Measurements from ENCODE around the gene TIMM22. TPM values are rescaled to one million over a fixed set of nuclear protein-coding genes. Genes with fewer than 3 reads are reported as not detected.

The TIMM22 gene
- total and polyA plus RNA-seq, 2 of the 13 experiments (the other 11 are each of a cell fraction or from before 2014, with no cell fraction given): 6.2 to 15.5 TPM

GRCh38 chr17:954431-955164, 42.3 kb upstream of the TIMM22 start (continued):
- no peak for TF ChIP-seq POLR2AphosphoS2 (IDR thresholded peaks at IDR 0.05; ENCODE audit: low read depth, low read length)
- TF ChIP-seq ZNF740 (CRISPR knock-in tag; IDR thresholded peaks at IDR 0.05): no peak
- TF ChIP-seq CEBPG (CRISPR knock-in tag; IDR thresholded peaks at IDR 0.05): peak; percentile 33; the same call in 1 of the 2 replicates
- TF ChIP-seq ZNF609 (CRISPR knock-in tag; IDR thresholded peaks at IDR 0.05; ENCODE audit: borderline replicate concordance): no peak
- TF ChIP-seq SOX5 (CRISPR knock-in tag; IDR thresholded peaks at IDR 0.05; ENCODE audit: borderline replicate concordance): peak; percentile 64; the same call in 1 of the 2 replicates
- no peak for TF ChIP-seq GTF3A (CRISPR knock-in tag; conservative IDR thresholded peaks at IDR 0.05)
- no peak for TF ChIP-seq ZNF674 (CRISPR knock-in tag; IDR thresholded peaks at IDR 0.05; ENCODE audit: low read depth)
- peak; percentile 64 for TF ChIP-seq ERF (CRISPR knock-in tag; IDR thresholded peaks at IDR 0.05)
- no peak for TF ChIP-seq ZZZ3 (CRISPR knock-in tag; IDR thresholded peaks at IDR 0.05; ENCODE audit: borderline replicate concordance)
- TF ChIP-seq ZSCAN31 (CRISPR knock-in tag; IDR thresholded peaks at IDR 0.05; ENCODE audit: low read depth): no peak
- TF ChIP-seq ZBTB7B (CRISPR knock-in tag; IDR thresholded peaks at IDR 0.05): peak; percentile 54; the same call in 1 of the 2 replicates
- 0 out of 2 replicates have a peak, but pooled peaks have one; percentile 21 for TF ChIP-seq PATZ1 (CRISPR knock-in tag; IDR thresholded peaks at IDR 0.05)
- TF ChIP-seq GATAD1 (CRISPR knock-in tag; IDR thresholded peaks at IDR 0.05): 0 out of 2 replicates have a peak, but pooled peaks have one; percentile 29
- TF ChIP-seq ZNF33B (CRISPR knock-in tag; IDR thresholded peaks at IDR 0.05): no peak
- TF ChIP-seq PHB2 (IDR thresholded peaks at IDR 0.05; ENCODE audit: partially characterized antibody): no peak
- peak; percentile 40; the same call in 1 of the 2 replicates for TF ChIP-seq FOXP1 (IDR thresholded peaks at IDR 0.05)
- peak; percentile 83 for TF ChIP-seq FOXP1 (CRISPR knock-in tag; IDR thresholded peaks at IDR 0.05)
- no peak for TF ChIP-seq ZNF781 (CRISPR knock-in tag; IDR thresholded peaks at IDR 0.05; ENCODE audit: borderline replicate concordance, not compliant biosample characterization)
- peak; percentile 28; the same call in 1 of the 2 replicates for TF ChIP-seq ZNF362 (CRISPR knock-in tag; IDR thresholded peaks at IDR 0.05; ENCODE audit: borderline replicate concordance)
- no peak for TF ChIP-seq PTBP1 (IDR thresholded peaks at IDR 0.05; ENCODE audit: low read depth, low read length, poor library complexity, severe bottlenecking)
- TF ChIP-seq MTERF4 (CRISPR knock-in tag; IDR thresholded peaks at IDR 0.05): no peak
